ENCODE measurements around the gene NUAK1.
A peak's percentile ranks its signal among the peaks of the same experiment; 100 is the strongest.

The NUAK1 gene

GRCh38 chr12:106065506-106065905 lies 73.2 kb downstream of the NUAK1 start:
- Histone ChIP-seq H3K36me3 (replicated peaks) (peaks cover 53% of the 10 kb centered on the region), H3K27ac (no peak overlapping the region), H3K27me3 (replicated peaks) (no peaks in the 10 kb centered on the region), H3K4me3 (ENCODE audit: low read depth, low read length) (no peak overlapping the region)
- TF ChIP-seq, protein P1, sequence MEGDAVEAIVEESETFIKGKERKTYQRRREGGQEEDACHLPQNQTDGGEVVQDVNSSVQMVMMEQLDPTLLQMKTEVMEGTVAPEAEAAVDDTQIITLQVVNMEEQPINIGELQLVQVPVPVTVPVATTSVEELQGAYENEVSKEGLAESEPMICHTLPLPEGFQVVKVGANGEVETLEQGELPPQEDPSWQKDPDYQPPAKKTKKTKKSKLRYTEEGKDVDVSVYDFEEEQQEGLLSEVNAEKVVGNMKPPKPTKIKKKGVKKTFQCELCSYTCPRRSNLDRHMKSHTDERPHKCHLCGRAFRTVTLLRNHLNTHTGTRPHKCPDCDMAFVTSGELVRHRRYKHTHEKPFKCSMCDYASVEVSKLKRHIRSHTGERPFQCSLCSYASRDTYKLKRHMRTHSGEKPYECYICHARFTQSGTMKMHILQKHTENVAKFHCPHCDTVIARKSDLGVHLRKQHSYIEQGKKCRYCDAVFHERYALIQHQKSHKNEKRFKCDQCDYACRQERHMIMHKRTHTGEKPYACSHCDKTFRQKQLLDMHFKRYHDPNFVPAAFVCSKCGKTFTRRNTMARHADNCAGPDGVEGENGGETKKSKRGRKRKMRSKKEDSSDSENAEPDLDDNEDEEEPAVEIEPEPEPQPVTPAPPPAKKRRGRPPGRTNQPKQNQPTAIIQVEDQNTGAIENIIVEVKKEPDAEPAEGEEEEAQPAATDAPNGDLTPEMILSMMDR (IDR thresholded peaks at IDR 0.05; ENCODE audit: low read depth, low read length, missing control alignments), result no peak
- in situ Hi-C loops (cut with HindIII; ENCODE audit: low pct_ligation_motif_present, low sequenced_read_pairs), result no loop called here
- DNase-seq, result no peak

DNA sequence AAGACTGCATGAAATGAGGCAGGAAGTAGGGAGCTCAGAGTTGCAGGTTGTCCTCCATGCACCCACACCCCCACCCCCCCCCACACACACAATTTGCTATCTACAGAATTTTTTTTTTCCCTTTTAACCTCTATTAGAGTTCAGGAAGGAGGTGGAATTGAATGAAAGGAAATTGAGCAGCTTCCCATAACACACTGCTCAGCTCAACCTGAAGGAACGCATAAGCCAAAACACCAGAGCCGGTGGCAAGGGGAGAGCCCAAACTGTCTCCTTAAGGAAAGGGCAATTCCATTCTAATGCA lies 74.1 kb downstream of the NUAK1 start:
- DNase-seq, result no peak
- TF ChIP-seq, protein P1 (IDR thresholded peaks at IDR 0.05; ENCODE audit: low read depth, low read length, missing control alignments), result no peak
- in situ Hi-C loops (cut with HindIII; ENCODE audit: low pct_ligation_motif_present, low sequenced_read_pairs), result no loop called here
- no peaks in the 10 kb centered on the region for H3K27me3 ChIP-seq (replicated peaks)
- H3K27ac ChIP-seq, result no peak overlapping the region
- H3K36me3 ChIP-seq (replicated peaks), result peaks cover 45% of the 10 kb centered on the region
- H3K4me3 ChIP-seq (ENCODE audit: low read depth, low read length), result no peak overlapping the region

DNA sequence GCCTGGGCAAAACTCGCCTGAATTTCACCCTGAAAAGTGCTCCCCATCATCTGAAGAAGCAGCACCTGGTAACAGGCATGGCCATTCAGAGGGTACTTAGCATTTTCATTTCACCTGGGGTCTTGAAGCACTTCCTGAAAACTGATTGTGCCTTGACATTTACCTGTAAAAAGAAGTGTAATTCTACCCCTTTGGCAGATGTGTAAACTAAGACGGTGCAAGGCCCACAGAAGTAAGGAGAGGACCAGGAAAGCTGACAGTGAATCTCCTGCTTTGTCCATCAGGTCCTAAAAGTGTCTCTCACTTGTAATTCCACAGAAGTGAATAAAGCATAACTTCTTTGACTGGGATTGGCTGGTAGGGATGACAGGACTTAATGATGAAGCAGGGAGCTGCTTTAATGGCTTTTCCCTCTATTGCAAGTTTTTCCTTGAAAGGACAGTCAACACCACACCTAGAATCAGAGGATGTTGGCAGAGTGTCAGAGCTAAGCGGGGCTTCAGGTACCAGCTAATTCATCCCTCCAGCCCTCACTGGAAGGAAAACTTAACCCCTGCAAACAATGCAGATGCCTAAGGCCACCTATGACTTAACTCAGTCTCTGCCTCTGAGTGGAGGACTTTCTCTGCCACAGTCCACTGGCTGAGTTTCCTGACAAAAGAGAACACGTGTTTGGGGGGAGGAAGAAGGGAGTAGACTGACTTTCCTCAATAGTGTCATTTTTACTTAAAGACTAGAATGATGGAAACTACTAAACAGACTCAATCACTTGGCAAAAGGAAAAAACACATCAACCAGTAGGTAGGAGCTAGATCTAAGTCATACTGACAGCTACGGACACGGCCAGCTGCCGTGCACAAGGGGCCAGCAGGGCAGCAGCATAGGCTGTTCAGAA lies 74.7 kb downstream of the NUAK1 start:
- in situ Hi-C loops (cut with HindIII; ENCODE audit: low pct_ligation_motif_present, low sequenced_read_pairs), result no loop called here
- H3K27ac ChIP-seq, result no peak overlapping the region
- H3K27me3 ChIP-seq (replicated peaks), result no peaks in the 10 kb centered on the region
- H3K4me3 ChIP-seq (ENCODE audit: low read depth, low read length), result no peak overlapping the region
- DNase-seq, result no peak
- TF ChIP-seq, protein P1 (IDR thresholded peaks at IDR 0.05; ENCODE audit: low read depth, low read length, missing control alignments), result no peak
- H3K36me3 ChIP-seq (replicated peaks), result peaks cover 39% of the 10 kb centered on the region

- Histone ChIP-seq H3K36me3 (replicated peaks) (peaks cover 28% of the 10 kb centered on the region), H3K4me3 (ENCODE audit: low read depth, low read length) (no peak overlapping the region), H3K27me3 (replicated peaks) (no peaks in the 10 kb centered on the region), H3K27ac (no peak overlapping the region)
- TF ChIP-seq, protein P1 (IDR thresholded peaks at IDR 0.05; ENCODE audit: low read depth, low read length, missing control alignments), result no peak
- DNase-seq, result no peak
- in situ Hi-C loops (cut with HindIII; ENCODE audit: low pct_ligation_motif_present, low sequenced_read_pairs), result no loop called here
Measured at GRCh38 chr12:106062693-106063092, 76.1 kb downstream of the NUAK1 start.

GRCh38 chr12:106058256-106059182 lies 80.2 kb downstream of the NUAK1 start:
- in situ Hi-C loops (cut with HindIII; ENCODE audit: low pct_ligation_motif_present, low sequenced_read_pairs), result no loop called here
- no peak overlapping the region for H3K27ac ChIP-seq
- DNase-seq, result peak; percentile 47
- no peak overlapping the region for H3K4me3 ChIP-seq (ENCODE audit: low read depth, low read length)
- no peaks in the 10 kb centered on the region for H3K27me3 ChIP-seq (replicated peaks)
- no peaks in the 10 kb centered on the region for H3K36me3 ChIP-seq (replicated peaks)
- TF ChIP-seq, protein P1 (IDR thresholded peaks at IDR 0.05; ENCODE audit: low read depth, low read length, missing control alignments), result no peak

Measured in brain microvascular endothelial cell (primary cell).